Fibroblast of pulmonary artery (primary cell): Measurements from ENCODE around the gene EML4.

Experiments used
- DNase-seq: peaks from one replicate; pipeline ENCODE4 v3.0.0-alpha.2; 2010; ENCODE audit warnings: low read depth
- H3K4me3 ChIP-seq: replicated peaks from 2 replicates; pipeline ENCODE4 v1.5.1; 2011; ENCODE audit warnings: low read depth, mild to moderate bottlenecking, control low read depth, low read length, moderate library complexity
- CTCF ChIP-seq: IDR thresholded peaks from 2 replicates; pipeline ENCODE4 v1.5.1; 2011; ENCODE audit warnings: mild to moderate bottlenecking, control low read depth, low read length, inconsistent platforms; ENCODE audit errors: missing control alignments

EML4 gene

GRCh38 chr2:42197792-42198191 lies 28.6 kb downstream of the EML4 start:
- TF ChIP-seq CTCF: no peak
- H3K4me3 ChIP-seq: no peak overlapping the region
- DNase-seq: no peak

GRCh38 chr2:42198466-42198865 lies 29.3 kb downstream of the EML4 start:
- DNase-seq: no peak
- no peak for TF ChIP-seq CTCF
- H3K4me3 ChIP-seq: no peak overlapping the region

- no peak for TF ChIP-seq CTCF
- no peak overlapping the region for H3K4me3 ChIP-seq
These were observed 29.8 kb downstream of the EML4 start for GRCh38 chr2:42199002-42199401.

GRCh38 chr2:42199626-42200025 lies 30.5 kb downstream of the EML4 start:
- no peak for TF ChIP-seq CTCF
- no peak for DNase-seq
- H3K4me3 ChIP-seq: no peak overlapping the region

More at GRCh38 chr2:42199002-42199401, 29.8 kb downstream of the EML4 start:
- no peak for DNase-seq

- no peak for DNase-seq
- no peak overlapping the region for H3K4me3 ChIP-seq
- no peak for TF ChIP-seq CTCF
These were observed 32.0 kb downstream of the EML4 start for GRCh38 chr2:42200926-42201855.

- no peak overlapping the region for H3K4me3 ChIP-seq
- DNase-seq: no peak
- no peak for TF ChIP-seq CTCF
These were observed 33.5 kb downstream of the EML4 start for GRCh38 chr2:42202634-42203008.

GRCh38 chr2:42203792-42204191 lies 34.6 kb downstream of the EML4 start:
- H3K4me3 ChIP-seq: no peak overlapping the region
- TF ChIP-seq CTCF: no peak
- no peak for DNase-seq
